ENCODE data around the gene PAK1.

The PAK1 gene

DNA sequence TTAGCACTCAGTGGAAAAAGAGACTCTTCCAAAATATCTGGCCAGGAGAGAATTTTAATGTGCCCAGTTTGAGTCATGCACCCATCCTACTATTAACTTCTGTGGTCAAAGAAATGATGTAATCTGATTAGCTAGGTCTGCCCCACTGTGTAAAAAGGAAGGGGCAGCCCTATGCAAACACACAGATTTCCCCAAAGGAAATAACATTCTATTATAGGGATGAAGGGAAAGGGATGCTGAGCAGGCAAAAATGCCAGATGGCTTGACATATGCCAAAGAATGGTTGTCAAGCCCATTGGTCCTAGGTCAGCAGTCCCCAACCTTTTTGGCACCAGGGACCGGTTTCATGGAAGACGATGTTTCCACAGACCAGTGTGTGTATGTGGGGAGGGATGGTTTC is 43.3 kb upstream of the PAK1 start:
- TF ChIP-seq, protein P1, sequence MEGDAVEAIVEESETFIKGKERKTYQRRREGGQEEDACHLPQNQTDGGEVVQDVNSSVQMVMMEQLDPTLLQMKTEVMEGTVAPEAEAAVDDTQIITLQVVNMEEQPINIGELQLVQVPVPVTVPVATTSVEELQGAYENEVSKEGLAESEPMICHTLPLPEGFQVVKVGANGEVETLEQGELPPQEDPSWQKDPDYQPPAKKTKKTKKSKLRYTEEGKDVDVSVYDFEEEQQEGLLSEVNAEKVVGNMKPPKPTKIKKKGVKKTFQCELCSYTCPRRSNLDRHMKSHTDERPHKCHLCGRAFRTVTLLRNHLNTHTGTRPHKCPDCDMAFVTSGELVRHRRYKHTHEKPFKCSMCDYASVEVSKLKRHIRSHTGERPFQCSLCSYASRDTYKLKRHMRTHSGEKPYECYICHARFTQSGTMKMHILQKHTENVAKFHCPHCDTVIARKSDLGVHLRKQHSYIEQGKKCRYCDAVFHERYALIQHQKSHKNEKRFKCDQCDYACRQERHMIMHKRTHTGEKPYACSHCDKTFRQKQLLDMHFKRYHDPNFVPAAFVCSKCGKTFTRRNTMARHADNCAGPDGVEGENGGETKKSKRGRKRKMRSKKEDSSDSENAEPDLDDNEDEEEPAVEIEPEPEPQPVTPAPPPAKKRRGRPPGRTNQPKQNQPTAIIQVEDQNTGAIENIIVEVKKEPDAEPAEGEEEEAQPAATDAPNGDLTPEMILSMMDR (IDR thresholded peaks at IDR 0.05) = no peak
- intact Hi-C loops (cut with DNase I; ENCODE audit: low total_unique reads) = no loop called here
- no peak for DNase-seq

DNA sequence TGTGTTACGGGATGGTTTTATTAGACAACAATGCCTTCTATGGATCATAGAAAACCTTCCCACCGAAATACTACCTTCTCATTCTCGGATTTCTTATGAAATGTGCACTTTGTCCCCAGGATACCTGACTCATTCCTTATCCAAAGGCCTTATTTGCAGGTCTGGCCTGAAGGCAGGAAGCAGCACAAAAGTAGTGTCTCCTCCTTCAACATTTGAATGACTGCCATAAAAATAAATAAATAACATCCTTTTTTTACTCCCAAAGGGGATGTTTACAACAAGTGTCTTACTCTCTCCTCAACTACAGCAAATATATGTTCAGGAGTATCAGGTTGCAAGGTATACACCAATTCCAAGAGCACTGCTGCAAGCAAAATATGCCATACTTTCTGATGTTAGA is 41.6 kb upstream of the PAK1 start:
- H3K4me3 ChIP-seq = no peak overlapping the region
- no peak overlapping the region for H3K27ac ChIP-seq
- TF ChIP-seq, protein P1 (IDR thresholded peaks at IDR 0.05) = no peak
- intact Hi-C loops (cut with DNase I; ENCODE audit: low total_unique reads) = no loop called here
- peaks cover 0 to 3% of the 10 kb centered on the region in 2 donors for H3K27me3 ChIP-seq
- no peaks in the 10 kb centered on the region for H3K9me3 ChIP-seq
- H3K4me1 ChIP-seq = no peaks in the 10 kb centered on the region
- DNase-seq = no peak
- H3K36me3 ChIP-seq = no peaks in the 10 kb centered on the region

More for the DNA sequence above, 43.3 kb upstream of the PAK1 start:
- H3K4me1 ChIP-seq = no peaks in the 10 kb centered on the region
- H3K27me3 ChIP-seq = no peaks in the 10 kb centered on the region
- no peaks in the 10 kb centered on the region for H3K9me3 ChIP-seq
- H3K27ac ChIP-seq = no peak overlapping the region
- H3K36me3 ChIP-seq = no peaks in the 10 kb centered on the region
- no peak overlapping the region for H3K4me3 ChIP-seq

DNA sequence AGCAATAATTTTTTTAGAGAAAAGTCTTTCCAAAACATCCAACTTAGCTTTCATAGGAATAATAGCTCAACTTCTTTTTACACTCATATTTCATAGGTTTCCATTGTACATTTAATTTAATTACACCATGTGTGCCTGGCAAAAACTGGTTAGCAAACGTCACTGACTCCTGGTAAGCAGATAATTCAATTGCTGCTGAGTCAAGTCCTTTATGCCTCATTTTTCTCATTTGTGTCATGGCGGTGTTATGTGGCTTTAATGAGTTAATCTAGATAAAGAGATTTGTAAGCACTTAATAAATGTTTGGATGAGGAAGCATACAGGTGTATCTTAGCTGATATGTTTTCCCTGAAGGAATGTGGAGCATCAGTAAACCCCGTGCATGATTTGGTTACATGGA is 41.2 kb upstream of the PAK1 start:
- no peak for DNase-seq
- TF ChIP-seq, protein P1 (IDR thresholded peaks at IDR 0.05) = no peak
- Histone ChIP-seq H3K4me3 (no peak overlapping the region), H3K27me3 (peaks cover 0 to 3% of the 10 kb centered on the region in 2 donors), H3K9me3 (no peaks in the 10 kb centered on the region), H3K4me1 (no peaks in the 10 kb centered on the region), H3K27ac (no peak overlapping the region), H3K36me3 (no peaks in the 10 kb centered on the region)
- intact Hi-C loops (cut with DNase I; ENCODE audit: low total_unique reads) = no loop called here

DNA sequence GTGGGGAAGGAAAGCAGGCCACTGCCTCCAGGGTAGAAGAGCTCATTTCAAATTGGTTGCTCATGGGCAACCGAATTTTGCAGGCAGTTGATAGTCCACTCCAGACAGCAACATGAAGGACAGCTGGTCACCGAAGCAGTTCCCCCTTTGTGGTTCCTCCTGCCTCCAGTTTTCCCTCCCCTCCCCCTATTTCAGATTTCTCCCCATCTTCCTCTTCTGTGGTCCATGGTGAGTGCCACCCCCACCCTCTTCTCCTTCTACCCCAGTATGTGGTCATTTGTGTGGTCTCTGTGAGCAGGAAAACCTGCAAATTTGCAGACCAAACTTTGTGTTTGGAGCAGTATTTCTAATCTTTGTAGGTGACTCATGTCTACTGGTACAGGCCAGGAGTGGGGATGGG is 38.2 kb upstream of the PAK1 start:
- no peak for DNase-seq
- Histone ChIP-seq H3K27ac (no peak overlapping the region), H3K9me3 (no peaks in the 10 kb centered on the region), H3K4me1 (no peaks in the 10 kb centered on the region), H3K4me3 (no peak overlapping the region), H3K27me3 (peaks cover 0 to 3% of the 10 kb centered on the region in 2 donors), H3K36me3 (no peaks in the 10 kb centered on the region)
- intact Hi-C loops (cut with DNase I; ENCODE audit: low total_unique reads) = no loop called here
- TF ChIP-seq, protein P1 (IDR thresholded peaks at IDR 0.05) = no peak

DNA sequence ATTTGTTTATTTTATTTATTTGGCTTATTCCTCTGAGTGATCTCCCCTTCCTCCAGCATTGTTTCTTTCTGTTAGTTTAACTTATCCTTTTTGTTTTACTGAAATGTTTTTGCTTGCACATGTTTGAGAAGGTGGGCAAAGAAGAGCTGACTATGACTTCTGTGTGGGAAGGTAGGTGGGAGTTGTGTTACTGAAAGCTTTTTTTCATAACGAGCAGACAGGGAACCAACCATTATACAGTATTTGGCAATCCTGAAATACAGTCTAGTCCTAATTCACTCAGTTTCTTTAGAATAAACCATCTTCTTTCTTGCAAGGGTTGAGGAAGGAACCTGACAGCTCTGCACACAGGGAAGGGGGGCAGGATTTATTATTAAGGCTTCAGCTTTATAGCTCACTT is 37.0 kb upstream of the PAK1 start:
- intact Hi-C loops (cut with DNase I; ENCODE audit: low total_unique reads) = no loop called here
- H3K36me3 ChIP-seq = no peaks in the 10 kb centered on the region
- DNase-seq = no peak
- TF ChIP-seq, protein P1 (IDR thresholded peaks at IDR 0.05) = no peak
- no peaks in the 10 kb centered on the region for H3K9me3 ChIP-seq
- H3K27me3 ChIP-seq = peaks cover 0 to 3% of the 10 kb centered on the region in 2 donors
- H3K27ac ChIP-seq = no peak overlapping the region
- H3K4me3 ChIP-seq = no peak overlapping the region
- no peaks in the 10 kb centered on the region for H3K4me1 ChIP-seq

DNA sequence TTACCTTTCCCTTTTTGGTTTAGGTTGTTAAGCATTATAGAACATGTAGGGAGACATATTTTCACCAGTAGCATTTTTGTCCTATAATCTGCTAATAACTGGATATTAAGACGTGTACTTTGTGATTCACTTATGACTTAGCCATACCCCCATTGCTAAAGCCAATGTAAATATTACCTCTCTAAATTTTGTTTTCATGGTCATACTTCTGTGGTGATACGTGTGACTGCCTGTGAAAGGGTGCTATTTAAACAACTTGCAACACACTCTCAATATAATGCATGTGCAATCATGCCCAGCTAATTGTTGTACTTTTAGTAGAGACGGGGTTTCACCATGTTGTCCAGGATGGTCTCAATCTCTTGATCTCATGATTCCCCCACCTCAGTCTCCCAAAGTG is 36.2 kb upstream of the PAK1 start:
- no peaks in the 10 kb centered on the region for H3K36me3 ChIP-seq
- H3K27ac ChIP-seq = no peak overlapping the region
- H3K4me1 ChIP-seq = no peaks in the 10 kb centered on the region
- H3K27me3 ChIP-seq = peaks cover 0 to 3% of the 10 kb centered on the region in 2 donors
- intact Hi-C loops (cut with DNase I; ENCODE audit: low total_unique reads) = no loop called here
- H3K9me3 ChIP-seq = no peaks in the 10 kb centered on the region
- no peak overlapping the region for H3K4me3 ChIP-seq
- DNase-seq = no peak
- TF ChIP-seq, protein P1 (IDR thresholded peaks at IDR 0.05) = no peak
